HCEC 1CT (cell line): ENCODE data around the gene SLC6A2.

ENCODE experiments used
- DNase-seq: peaks from one replicate; pipeline ENCODE4 v3.0.0-alpha.2; 2017

SLC6A2 gene

DNA sequence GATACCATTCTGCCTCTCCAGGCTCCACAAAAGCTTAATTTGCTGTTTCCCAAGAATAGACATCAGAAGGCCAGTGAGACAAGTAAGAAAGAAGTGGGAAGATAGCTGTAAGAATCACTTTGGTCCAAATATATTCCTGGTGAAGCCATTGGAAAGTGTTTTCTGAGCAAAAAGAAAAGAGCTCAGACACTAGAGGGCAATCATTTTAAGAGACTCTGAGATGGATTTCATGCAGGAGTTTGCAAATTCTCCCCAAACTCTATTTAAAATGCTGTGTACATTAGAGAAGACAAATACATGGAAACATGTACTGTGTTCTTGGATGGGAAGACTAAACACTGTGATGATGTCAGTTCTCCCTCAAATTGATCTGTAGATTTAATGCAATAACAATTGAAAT, 8.0 kb upstream of the SLC6A2 start:
- no peak for DNase-seq

DNA sequence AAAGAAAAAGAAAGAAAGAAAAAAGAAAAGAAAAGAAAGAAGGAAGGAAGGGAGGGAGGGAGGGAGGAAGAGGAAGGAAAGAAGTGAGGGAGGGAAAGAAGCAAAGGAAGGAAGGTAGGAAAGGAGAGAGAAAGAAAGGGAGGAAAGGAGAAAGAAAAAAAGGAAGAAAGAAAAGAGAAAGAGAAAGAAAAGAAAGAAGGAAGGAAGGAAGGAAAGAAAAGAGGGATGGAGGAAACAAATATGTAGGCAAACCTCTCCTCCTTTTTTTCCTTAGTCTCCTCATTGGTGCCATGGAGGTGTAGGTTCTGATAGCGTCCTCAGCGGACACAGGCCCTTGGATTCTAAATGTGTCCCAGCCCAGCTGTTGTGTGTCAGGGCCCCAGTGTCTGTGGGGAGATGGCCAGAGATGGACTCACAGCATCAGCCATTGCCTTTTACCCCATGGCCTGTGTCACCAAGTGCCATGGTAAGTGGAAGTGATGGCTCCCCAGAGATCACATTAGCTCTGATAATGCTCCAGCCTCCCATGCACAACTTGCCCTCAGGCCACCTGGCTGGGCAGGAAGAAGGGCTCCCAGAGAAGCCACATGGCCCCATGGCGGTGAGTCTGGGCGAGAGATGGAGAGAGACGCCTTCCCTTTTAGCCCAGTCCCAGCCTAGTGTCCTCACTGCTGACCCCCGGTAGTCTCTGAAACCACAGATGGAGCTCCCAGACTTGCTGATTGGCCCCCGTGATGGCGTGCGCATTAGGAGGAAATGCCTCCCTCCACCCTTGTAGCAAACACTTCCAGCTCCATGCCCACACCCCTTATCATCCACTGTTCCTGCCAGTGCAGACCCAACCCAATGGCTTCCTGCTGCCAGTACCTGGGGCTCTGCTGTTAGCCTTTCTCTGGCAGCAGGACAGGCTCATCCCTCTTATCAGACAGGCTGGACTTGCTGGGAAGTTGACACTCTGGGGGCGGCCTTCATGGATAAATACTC, 3.7 kb upstream of the SLC6A2 start:
- DNase-seq = no peak

DNA sequence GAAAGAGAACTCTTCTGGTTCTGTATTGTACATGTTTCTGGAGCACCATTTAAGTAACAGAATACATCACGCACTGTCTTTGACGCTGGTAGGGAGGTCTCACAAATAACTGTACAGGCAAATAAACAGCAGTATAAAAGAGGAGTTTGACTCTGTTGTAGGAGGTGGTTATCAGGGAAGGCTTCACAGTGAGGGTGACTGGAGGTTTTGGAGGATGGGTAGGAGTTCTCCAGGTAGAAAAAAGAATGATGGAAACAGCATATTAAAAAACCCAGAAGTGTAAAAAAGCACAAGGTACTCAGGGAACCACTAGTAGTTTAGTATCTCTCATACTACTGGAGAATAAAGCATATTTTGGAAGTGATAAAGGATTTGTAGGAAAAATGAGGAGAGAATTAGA, 2.7 kb upstream of the SLC6A2 start:
- no peak for DNase-seq

DNA sequence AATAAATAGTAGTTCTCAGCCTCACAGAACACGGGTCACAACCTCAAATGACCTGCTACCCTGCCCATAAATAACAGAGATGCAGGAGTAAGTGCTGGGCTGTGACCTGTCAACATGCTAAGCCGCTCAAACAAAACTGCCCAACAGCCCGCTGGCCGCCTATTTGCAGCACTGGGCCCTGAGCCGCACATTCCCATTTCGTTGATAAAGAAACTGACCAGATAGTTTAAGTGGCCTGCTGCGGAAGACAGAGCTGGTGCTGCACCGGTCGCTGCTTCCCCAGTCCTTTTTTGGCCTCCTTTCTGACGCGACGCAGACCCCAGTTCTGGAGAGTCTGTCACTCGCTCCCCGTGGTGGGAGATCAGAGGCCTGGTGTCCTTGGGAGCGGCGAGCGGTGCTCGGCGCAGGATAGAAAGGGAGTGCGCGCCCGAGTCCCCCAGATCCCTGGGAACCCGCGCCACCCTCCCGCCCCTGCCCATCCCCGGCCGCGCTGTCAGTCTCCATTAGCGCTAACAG, 349 bp upstream of the SLC6A2 start:
- no peak for DNase-seq

DNA sequence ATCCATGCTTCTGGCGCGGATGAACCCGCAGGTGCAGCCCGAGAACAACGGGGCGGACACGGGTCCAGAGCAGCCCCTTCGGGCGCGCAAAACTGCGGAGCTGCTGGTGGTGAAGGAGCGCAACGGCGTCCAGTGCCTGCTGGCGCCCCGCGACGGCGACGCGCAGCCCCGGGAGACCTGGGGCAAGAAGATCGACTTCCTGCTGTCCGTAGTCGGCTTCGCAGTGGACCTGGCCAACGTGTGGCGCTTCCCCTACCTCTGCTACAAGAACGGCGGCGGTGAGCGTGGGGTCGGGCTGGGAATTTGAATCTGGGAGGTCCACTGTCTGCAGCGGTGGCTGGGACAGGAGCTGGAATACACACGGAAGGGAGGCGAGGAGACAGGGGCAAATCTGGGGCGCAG, 904 bp downstream of the SLC6A2 start:
- no peak for DNase-seq

DNA sequence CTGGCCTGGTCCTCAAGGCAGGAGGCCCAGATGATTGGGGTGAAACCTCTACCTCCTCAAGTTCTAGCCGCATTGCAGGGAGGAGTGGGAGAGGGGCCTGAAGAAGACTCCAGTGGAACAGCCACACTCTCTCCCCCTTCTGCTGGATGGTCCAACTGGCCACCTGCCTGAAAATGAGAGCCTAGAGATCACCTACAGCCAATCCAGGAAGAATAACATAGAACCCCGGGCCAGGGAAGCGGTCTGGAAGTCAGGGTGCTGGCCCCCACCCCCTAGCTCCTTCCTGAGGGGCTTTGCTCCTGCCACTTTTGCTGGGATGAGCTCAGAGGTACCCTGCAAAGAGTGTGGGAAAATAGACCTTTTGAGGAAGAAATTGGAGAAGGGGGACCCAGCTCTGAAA, 1.8 kb downstream of the SLC6A2 start:
- no peak for DNase-seq

DNA sequence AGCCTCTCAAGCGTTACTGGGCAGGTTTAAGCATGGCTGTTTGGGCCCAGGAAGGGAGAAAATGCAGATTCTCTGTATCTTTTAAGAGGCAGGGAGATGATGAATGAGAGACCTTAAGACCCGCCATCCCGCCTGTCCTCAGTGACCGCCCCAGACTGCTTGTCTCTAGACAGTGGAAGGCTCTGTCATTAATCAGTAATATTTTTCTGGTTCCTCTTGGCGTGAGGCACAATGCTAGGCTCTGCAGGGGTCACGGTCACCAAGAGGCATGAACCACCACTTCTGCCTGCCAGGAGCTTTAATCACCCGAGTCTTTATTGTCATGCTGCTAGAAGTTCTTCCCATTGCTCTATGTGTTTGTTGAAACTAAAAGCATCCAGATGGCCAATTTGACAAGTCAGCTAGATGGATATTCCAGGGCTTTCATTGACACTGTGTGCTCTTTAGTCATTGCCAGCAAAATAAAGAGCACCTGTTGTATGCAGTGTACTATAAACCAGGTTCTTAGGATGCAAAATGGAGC, 3.2 kb downstream of the SLC6A2 start:
- DNase-seq = no peak

DNA sequence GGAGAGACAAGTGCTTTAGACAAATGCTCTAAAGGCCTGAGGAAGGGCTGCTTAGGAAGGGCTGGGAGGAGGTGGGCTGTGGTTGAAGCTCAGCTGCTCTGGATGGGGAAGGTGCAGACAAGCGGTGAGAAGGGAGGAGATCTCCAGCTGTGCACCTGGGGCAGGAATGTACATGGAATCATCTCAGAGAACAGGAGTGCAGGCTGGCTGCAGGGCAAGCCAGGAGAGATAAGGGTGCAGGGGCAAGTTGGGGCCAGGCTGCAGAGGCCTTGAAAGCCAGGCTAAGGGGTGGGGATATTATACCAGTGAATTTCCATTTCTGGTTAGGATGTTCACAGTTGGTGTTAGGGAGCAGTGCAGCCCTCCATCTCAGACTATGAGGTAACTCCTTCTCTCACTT, 4.2 kb downstream of the SLC6A2 start:
- DNase-seq = no peak

DNA sequence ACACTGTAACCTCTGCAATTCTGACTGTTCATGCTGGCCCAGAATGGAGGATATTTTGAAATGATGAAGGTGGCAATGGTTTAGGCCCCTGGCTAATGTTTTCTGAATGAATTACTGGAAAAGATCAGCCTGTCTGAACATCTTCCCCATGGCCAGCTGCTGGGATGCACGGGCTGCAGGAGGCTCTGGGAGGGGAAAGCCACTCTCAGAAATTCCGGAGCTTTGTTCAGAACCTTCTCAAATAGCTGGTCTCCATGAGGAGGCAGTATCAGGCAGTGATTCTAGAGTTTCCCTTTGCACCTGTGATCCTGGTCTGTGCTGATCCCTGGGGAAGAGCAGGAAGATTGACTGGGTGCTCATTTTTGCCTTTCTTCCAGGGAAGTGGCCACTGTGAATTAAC, 5.0 kb downstream of the SLC6A2 start:
- no peak for DNase-seq

DNA sequence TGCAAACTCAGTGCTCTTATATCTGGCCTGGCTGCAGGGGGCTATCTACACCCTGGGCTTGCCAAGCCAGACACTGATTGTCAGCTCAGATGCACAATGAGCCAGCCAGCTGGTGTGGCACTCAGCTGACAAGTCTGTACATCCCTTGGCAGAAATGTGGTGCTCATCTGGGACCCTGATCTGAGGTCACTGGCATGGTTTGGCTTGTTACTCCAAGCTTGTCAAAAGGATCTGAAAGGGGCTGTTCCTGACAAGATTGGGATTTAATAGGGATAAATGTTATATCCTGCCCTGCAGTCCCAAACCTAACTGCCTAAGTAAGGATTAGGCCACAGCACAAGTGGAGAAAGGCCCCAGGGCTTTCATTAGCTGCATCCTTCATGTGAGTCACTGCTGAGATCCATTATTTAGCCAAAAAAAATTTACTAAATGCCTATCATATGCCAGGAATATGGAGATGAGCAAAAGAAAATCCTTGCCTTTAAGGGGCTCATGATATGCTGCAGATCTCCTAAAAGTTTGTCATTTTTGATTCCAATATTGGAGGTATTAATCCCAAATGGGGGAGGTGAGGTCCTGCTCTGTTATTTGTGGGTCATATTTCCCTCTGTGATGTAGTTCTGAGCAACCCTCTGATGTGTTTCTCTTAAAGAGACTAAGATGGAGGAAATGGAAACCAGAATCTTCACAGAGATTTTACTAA, 6.3 kb downstream of the SLC6A2 start:
- no peak for DNase-seq

DNA sequence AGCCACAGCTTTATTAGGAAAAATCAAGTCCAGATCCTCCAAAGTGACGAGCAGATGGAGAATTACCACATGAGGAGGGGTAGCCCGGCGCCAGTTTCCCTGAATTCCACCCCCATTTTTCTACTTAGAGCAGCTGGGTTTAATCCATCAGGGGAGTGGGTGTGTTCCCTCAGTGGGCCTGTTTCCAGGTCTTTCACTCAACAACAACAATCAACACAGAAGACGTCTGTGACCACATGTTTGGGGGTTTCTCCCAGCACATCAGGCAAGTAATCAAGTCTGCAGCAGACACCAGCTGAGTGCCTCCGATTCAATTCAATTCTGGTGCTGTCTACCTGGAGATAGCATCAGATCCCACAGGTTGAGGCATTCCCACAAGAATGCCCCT, 6.8 kb downstream of the SLC6A2 start:
- no peak for DNase-seq

DNA sequence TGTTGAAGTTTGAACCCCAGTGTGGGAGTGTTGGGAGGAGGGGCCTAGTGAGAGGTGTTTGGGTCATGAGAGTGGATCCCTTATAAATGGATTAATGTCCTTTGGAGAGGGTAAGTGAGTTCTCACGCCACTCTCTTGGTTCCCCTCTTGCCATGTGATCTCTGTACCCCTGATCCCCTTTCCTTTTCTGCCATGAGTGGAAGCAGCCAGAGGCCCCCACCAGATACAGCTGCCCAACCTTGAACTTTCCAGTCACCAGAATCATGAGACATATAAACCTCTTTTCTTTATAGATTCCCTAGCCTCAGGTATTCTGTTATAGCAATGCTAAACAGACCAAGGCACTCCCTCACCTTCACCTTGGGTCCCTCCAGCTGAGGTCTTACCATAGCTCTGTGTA, 7.4 kb downstream of the SLC6A2 start:
- no peak for DNase-seq

DNA sequence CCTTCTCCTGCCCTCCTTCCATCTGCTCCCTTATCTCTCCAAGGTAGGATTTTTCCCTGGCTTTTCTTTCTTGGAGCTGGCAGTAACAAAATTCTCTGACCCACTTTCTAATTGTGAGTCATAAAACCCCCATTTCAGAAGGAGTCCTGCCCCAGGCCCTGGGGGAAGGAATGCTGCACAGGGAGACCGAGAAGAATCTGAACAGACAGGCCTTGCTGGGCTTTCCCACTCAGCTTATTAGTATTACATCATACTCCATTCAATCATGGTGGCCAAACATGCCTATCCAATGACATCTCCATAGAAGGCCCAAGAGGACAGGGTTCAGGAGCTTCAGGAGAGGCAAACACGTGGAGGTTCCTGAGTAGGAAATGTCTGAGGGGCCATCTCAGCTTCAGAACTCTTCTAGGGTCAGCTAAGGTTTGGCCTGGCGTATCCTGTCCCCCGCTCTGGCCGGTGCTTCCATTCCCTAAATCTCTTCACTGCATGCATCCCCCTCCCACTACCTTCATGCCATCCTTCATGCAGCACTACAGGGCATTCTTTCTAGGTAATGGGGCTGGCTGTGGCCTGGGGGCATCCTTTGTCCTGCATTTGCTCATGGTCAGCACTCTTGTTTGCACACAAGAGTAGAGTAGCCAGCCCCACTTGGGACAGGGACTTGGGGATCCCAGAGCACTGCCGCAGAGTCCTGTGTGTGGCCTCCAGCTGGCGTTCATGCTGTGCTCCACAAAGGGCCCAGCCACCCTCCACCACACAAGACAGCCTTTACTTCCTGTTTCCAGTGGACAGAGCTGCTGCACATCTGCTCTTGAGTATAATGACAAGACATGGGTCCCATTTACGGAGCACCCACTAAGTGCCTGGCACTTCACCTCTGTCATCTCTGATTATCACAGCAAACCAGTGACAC, 8.2 kb downstream of the SLC6A2 start:
- no peak for DNase-seq

DNA sequence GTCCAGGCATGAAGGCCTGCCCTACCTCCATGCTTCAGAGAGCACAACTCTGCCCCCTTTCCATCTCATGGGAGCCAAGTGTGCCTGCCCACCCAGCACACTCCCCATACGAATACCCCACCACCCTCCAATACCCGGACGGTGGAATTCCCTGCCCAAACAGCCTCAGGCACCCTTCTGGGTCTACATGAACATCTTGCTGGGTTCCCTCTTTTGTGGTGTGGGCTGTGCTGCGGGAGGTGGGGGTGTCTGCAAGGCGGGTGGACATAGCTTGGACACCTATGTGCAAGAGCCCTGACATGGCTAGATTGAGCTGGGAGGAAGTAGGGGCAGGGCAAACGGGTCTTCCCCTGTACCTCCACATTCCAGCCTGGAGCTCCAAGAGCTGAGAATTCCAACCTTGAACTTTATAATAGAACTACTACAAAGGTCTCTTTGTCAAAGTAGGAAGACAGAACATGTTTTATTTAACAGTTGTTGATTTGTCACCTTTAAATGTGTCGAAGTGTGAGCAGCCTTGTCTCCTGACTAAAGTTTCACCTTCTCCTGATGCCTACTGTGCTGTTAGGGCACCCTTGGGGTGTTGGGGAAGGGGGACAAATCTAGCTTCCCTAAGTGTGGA, 9.1 kb downstream of the SLC6A2 start:
- DNase-seq = no peak

DNA sequence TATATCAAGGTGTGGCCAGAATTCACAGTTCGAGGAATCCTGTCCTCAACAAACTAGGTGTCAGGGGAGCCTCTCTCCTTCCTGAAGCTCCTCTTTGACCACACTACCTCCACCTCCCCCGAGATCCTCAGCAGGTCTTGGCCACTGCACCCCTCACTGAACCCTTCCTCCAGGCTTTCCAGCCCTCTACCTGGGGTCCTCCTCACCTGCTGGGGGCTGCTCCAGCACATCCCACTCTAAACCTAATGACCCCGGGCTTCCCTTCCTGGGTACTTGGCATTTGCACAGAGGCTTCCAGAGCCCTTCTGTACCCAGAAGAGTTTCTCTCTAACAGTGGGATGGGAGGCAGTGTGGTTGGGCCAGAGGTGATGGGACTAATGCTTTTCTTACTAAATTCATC, 9.7 kb downstream of the SLC6A2 start:
- DNase-seq = no peak

DNA sequence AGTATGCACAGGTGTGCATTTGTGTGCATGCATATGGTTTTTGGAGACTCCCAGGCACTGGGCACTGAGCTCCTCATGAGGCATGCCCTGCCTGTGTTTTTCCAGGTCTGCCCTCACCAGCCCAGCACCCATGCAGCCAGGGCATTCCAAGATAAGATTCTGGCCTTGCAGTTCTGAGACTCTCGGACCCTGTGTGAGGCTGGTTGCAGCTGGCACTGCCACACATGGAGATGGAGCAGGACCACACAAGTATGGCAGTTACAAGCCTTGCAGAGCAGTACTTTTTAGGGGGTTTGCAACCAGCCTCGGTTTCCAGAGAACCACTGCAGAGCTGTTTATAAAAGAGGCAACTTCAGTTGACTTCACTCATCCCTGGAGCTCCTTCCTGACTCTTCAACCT, 10.2 kb downstream of the SLC6A2 start:
- DNase-seq = no peak

DNA sequence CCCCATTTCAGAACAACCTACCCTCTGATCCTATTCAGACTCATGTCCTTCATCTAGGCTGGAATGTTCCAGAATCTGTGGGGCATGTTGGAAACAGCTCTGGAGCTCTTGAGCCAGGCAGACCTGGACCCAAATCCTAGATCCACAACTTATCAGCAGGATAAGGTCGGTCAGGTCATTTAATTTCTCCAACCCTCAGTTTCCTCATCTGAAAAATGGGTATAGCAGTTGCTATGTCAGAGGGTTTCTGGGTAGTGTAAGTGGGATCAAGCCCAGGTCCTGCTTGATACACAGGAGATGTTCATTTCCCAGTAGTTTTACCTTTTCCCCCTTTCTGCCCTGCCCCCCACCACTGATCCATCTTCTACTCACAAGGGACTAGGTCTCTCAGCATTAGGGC, 12.0 kb downstream of the SLC6A2 start:
- no peak for DNase-seq

DNA sequence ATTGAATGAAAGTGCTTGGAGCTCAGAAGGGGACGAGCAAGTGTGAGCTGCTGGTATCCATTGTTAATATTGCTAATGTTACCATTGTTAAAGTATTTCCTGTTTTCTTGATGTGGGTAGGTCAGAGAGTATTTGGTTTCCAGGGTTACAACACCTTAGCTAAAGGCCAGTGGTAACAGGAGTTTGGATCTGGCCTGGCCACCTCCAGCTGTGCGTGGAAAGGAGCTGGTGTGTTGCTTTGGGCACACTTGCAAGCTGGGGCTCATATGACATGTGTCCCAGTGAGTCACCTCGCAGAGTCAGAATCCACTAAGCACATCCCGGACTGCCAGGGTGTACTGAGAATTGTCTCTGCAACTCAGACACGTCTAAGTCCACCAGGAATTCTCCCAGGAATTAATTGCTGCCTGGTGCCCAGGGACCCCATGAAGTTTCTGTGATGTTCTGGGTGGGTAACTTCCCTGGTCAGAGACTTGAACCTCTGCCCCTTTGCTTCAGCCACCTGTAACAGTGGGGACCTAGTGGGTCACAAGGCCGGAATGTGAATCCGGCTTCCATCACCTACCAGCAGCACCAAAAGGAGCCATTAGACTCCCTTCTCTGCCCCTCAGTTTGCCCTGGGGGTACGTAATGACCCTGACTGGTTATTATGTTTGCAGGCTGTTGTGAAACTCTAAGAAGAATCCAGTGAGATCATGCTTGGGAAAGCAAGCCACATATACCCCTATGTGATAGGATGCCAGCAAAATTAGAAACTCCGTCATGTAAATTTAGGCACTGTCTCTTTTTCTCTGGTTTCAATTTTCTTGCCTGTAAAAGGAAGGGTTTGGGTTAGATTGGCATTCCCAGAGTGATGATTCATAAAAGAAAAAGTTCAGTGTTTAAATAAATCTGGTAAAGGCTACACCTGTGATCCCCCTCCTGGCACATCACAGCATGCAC, 12.8 kb downstream of the SLC6A2 start:
- no peak for DNase-seq

DNA sequence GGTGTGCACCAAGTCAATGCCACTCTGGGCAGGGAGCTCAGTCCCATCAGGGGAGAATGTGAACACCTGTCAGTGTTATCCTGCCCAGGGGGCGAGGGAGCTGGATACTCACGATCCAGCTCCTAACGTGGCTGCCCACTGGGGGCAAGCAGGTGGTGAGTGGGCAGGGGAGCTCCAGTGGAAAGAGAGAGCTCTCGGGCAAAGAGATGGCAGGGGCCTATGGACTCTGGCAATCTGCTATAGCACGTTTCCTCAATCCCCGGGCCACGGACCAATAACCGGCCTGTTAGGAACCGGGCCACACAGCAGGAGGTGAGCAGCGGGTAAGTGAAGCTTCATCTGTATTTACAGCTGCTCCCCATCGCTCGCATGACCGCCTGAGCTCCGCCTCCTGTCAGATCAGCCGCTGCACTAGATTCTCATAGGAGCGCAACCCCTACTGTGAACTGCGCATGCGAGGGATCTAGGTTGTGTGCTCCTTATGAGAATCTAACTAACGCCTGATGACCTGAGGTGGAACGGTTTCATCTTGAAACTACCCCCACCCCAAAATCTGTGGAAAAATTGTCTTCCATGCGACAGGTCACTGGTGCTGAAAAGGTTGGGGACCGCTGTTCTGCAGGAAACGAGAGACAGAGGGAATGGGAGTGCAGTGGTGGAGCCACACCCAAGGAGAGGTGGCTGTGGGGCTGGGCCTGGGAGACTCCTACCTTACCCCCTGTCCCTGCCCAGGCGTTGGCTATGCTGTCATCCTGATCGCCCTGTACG, 15.6 kb downstream of the SLC6A2 start:
- DNase-seq = no peak

DNA sequence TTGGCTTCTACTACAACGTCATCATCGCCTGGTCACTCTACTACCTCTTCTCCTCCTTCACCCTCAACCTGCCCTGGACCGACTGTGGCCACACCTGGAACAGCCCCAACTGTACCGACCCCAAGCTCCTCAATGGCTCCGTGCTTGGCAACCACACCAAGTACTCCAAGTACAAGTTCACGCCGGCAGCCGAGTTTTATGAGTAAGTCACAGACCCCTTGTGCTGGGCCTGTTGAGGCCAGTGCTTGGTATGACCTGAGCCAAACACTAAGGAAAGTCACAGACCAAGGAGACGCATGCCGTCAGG, 16.1 kb downstream of the SLC6A2 start:
- no peak for DNase-seq

DNA sequence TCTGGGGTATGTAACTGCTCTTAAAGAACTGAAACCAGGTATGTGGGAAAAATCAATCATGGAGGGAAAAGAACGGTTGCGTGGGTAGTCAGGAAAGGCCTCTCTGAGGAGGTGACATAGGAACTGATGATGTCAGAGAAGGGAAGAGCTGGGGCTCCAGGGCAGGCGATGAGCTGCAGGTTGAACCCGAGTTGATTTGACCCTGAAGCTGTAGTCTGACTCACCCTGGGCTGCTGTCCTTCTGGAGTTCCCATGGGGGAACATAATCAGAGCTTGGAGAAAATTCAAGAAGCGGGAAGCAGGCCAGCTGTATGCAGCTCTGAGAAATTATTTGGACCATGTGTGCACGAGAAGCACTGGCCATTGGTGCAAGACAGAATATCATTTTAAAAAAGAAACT, 16.7 kb downstream of the SLC6A2 start:
- no peak for DNase-seq
